Prostate gland (tissue), 2 donors: ENCODE measurements around the gene AGXT2.

ENCODE experiments used
- POLR2A ChIP-seq: fragments of 450-650 bp; IDR thresholded peaks from one replicate; pipeline ENCODE4 v1.6.1; 2016; ENCODE audit warnings: antibody characterized with exemption, mild to moderate bottlenecking
- TF ChIP-seq, protein P1 (sequence below), 4 experiments: fragments of 200-600 bp in 2 of 4; fragments of 450-650 bp in 2 of 4; sonication (generic) in 2 of 4; IDR thresholded peaks; 1 replicate in 3 of 4; 2 replicates in 1 of 4; pipeline ENCODE4 v1.5.1; 2016 to 2019; ENCODE audit warnings: antibody characterized with exemption in 4 of 4, mild to moderate bottlenecking in 2 of 4, moderate library complexity in 2 of 4

- no peak for TF ChIP-seq POLR2A
- TF ChIP-seq, protein P1, sequence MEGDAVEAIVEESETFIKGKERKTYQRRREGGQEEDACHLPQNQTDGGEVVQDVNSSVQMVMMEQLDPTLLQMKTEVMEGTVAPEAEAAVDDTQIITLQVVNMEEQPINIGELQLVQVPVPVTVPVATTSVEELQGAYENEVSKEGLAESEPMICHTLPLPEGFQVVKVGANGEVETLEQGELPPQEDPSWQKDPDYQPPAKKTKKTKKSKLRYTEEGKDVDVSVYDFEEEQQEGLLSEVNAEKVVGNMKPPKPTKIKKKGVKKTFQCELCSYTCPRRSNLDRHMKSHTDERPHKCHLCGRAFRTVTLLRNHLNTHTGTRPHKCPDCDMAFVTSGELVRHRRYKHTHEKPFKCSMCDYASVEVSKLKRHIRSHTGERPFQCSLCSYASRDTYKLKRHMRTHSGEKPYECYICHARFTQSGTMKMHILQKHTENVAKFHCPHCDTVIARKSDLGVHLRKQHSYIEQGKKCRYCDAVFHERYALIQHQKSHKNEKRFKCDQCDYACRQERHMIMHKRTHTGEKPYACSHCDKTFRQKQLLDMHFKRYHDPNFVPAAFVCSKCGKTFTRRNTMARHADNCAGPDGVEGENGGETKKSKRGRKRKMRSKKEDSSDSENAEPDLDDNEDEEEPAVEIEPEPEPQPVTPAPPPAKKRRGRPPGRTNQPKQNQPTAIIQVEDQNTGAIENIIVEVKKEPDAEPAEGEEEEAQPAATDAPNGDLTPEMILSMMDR (IDR thresholded peaks at IDR 0.05) = no peak
Observed at GRCh38 chr5:35030426-35031100, 17.2 kb downstream of the AGXT2 start.
